GM18873 (cell line): ENCODE results near the gene EN1.
A peak's percentile ranks its signal among the peaks of the same experiment; 100 is the strongest.

Experiments
- ATAC-seq: cut with Tn5 transposase; IDR thresholded peaks from one replicate; pipeline ENCODE4 v1.9.1; 2021; ENCODE audit warnings: mild to moderate bottlenecking, moderate library complexity, moderate number of reproducible peaks; ENCODE audit not compliant: unreplicated experiment, low FRiP score

The EN1 gene

GRCh38 chr2:118856330-118856977 is 9.0 kb upstream of the EN1 start:
- no peak for ATAC-seq

- ATAC-seq, result peak; percentile 78
These were observed 8.2 kb upstream of the EN1 start for GRCh38 chr2:118855451-118856279.

- no peak for ATAC-seq
These were observed 7.3 kb upstream of the EN1 start for GRCh38 chr2:118854507-118855345.

GRCh38 chr2:118853651-118854291 is 6.3 kb upstream of the EN1 start:
- no peak for ATAC-seq

- no peak for ATAC-seq
These were observed 5.7 kb upstream of the EN1 start for GRCh38 chr2:118853129-118853640.

- no peak for ATAC-seq
These were observed 5.2 kb upstream of the EN1 start for GRCh38 chr2:118852605-118853128.

GRCh38 chr2:118851650-118852049 is 4.2 kb upstream of the EN1 start:
- ATAC-seq, result no peak

- no peak for ATAC-seq
These were observed 3.5 kb upstream of the EN1 start for GRCh38 chr2:118850901-118851415.

GRCh38 chr2:118850168-118850900 is 2.9 kb upstream of the EN1 start:
- no peak for ATAC-seq

GRCh38 chr2:118849226-118850167 is 2.0 kb upstream of the EN1 start:
- ATAC-seq, result no peak

GRCh38 chr2:118848381-118849225 is 1.2 kb upstream of the EN1 start:
- no peak for ATAC-seq

- ATAC-seq, result no peak
These were observed 319 bp upstream of the EN1 start for GRCh38 chr2:118847762-118848172.

GRCh38 chr2:118846442-118846952 is 951 bp downstream of the EN1 start:
- no peak for ATAC-seq

GRCh38 chr2:118845522-118846441 is 1.7 kb downstream of the EN1 start:
- ATAC-seq, result no peak

GRCh38 chr2:118845005-118845521 is 2.4 kb downstream of the EN1 start:
- no peak for ATAC-seq
